Kidney epithelial cell (primary cell): ENCODE results near the gene RIC8B. TPM values are rescaled to one million over a fixed set of nuclear protein-coding genes. Genes with fewer than 3 reads are reported as not detected.

Experiments used
- DNase-seq: peaks from one replicate; pipeline ENCODE4 v3.0.0-alpha.2; 2010; ENCODE audit warnings: low read depth
- H3K27me3 ChIP-seq: 2 replicates; pipeline ENCODE4 v1.6.0; 2011; ENCODE audit warnings: low read length; ENCODE audit not compliant: control insufficient read depth, insufficient read depth
- H3K36me3 ChIP-seq: 2 replicates; pipeline ENCODE4 v1.5.1; 2011; ENCODE audit warnings: low read length; ENCODE audit not compliant: control insufficient read depth, insufficient read depth
- H3K4me3 ChIP-seq: 2 replicates; pipeline ENCODE4 v1.5.1; 2011; ENCODE audit warnings: low read depth, mild to moderate bottlenecking, control low read depth, low read length
- CTCF ChIP-seq: IDR thresholded peaks from 2 replicates; pipeline ENCODE4 v1.5.1; 2011; ENCODE audit warnings: mild to moderate bottlenecking, moderate library complexity, low read length, control low read depth, inconsistent platforms; ENCODE audit not compliant: insufficient read depth, poor library complexity, severe bottlenecking
- total RNA-seq: library from RNA; depleted of rRNA; stranded (reverse); fragments of >200 nt; gene quantifications from 2 replicates; pipeline ENCODE4 v1.2.3, GENCODE V29; 2015

Gene RIC8B
- total RNA-seq, 1 donor from 2014 or later, result 8.4 TPM

GRCh38 chr12:106867651-106868050 lies 93.2 kb downstream of the RIC8B start:
- no peaks in the 10 kb centered on the region for H3K36me3 ChIP-seq
- DNase-seq, result no peak
- H3K27me3 ChIP-seq, result no peaks in the 10 kb centered on the region
- H3K4me3 ChIP-seq, result no peak overlapping the region
- TF ChIP-seq CTCF, result no peak

- H3K4me3 ChIP-seq, result no peak overlapping the region
- H3K27me3 ChIP-seq, result no peaks in the 10 kb centered on the region
- TF ChIP-seq CTCF, result no peak
- H3K36me3 ChIP-seq, result no peaks in the 10 kb centered on the region
- no peak for DNase-seq
These were observed 94.7 kb downstream of the RIC8B start for GRCh38 chr12:106868982-106869700.

DNA sequence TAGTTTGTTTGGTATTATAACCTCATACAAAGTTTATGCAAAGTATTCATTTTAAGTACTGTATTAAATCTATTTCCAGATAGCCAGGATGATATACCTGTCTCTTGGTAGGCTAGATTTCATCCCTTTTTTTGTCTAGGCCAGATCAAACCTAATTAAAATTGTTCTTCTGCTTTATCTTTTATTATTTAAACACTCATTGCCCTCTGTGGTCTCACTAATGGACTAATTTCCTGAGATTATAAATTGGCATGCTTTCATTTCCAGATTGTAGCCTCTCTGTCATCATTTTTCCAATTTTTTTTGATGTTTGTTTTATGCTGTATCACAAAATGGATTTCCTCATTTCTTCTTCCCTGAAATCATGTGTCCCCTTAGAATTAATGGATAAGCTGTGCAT lies 95.6 kb downstream of the RIC8B start:
- no peak for DNase-seq
- TF ChIP-seq CTCF, result no peak
- H3K4me3 ChIP-seq, result no peak overlapping the region
- H3K27me3 ChIP-seq, result no peaks in the 10 kb centered on the region
- H3K36me3 ChIP-seq, result no peaks in the 10 kb centered on the region

DNA sequence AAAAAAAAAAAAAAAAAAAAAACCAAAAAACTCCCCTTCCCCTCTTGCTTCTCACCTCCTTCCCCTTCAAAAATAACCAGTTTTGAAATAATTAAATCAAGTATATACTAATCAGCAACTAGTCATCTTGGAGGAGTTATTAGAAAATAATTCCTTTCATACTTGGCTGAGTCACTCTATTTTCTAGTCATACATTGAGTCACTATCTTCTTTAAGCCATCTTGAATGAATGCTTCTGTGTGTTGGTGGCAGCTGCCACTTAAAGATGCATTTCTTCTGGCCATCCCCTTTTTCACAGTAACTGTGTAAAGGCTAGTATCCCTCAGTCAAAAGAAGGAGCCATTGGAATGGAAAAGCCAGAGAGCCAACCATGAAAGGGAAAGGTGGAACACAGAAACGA lies 97.0 kb downstream of the RIC8B start:
- no peaks in the 10 kb centered on the region for H3K36me3 ChIP-seq
- no peak overlapping the region for H3K4me3 ChIP-seq
- no peak for DNase-seq
- no peaks in the 10 kb centered on the region for H3K27me3 ChIP-seq
- no peak for TF ChIP-seq CTCF

GRCh38 chr12:106873983-106874382 lies 99.5 kb downstream of the RIC8B start:
- no peaks in the 10 kb centered on the region for H3K36me3 ChIP-seq

More at GRCh38 chr12:106873983-106874382, 99.5 kb downstream of the RIC8B start:
- no peak overlapping the region for H3K4me3 ChIP-seq
- no peaks in the 10 kb centered on the region for H3K27me3 ChIP-seq
- no peak for TF ChIP-seq CTCF
- no peak for DNase-seq
